ENCODE results near the gene GXYLT1. TPM values are rescaled to one million over a fixed set of nuclear protein-coding genes. Genes with fewer than 3 reads are reported as not detected.

The GXYLT1 gene
- total and polyA plus RNA-seq, 9 of the 15 experiments (the other 6 are each of a cell fraction or from before 2014, with no cell fraction given), result 1.4 to 9.3 (median 5.5) TPM

- TF ChIP-seq YY1 (IDR thresholded peaks at IDR 0.05; ENCODE audit: borderline replicate concordance in 1 of 3, control insufficient read depth in 1 of 3, extremely low read depth in 1 of 3, insufficient read depth in 3 of 3, insufficient read length in 1 of 3, insufficient replicate concordance in 2 of 3, low read depth in 1 of 3, low read length in 2 of 3) (no peak), FOXP4 (CRISPR knock-in tag; IDR thresholded peaks at IDR 0.05; ENCODE audit: borderline replicate concordance) (no peak), GTF2E2 (tag; IDR thresholded peaks at IDR 0.05) (no peak)
These were observed 88.5 kb downstream of the GXYLT1 start (continued) for GRCh38 chr12:42056130-42056529.

- no peak for FAIRE-seq
- Histone ChIP-seq H3K9ac (ENCODE audit: insufficient read depth in 1 of 2, low read depth in 2 of 2, low read length in 2 of 2) (no peak overlapping the region), H3K4me2 (ENCODE audit: insufficient read depth, low read length) (no peak overlapping the region), H3K4me3 (no peak overlapping the region), H4K20me1 (replicated peaks; ENCODE audit: control insufficient read depth, insufficient read depth, low read length) (no peaks in the 10 kb centered on the region), H3K27me3 (ENCODE audit: control insufficient read depth in 2 of 2, insufficient read depth in 2 of 2, low read length in 2 of 2) (no peaks in the 10 kb centered on the region; a peak in 1 of 5 replicates), H3K4me1 (replicated peaks in 1 of 2; ENCODE audit: control insufficient read depth in 2 of 2, insufficient read depth in 2 of 2, low read length in 2 of 2) (no peaks in the 10 kb centered on the region), H3K79me2 (ENCODE audit: control insufficient read depth, insufficient read depth, low read length) (no peaks in the 10 kb centered on the region), H3K27ac (ENCODE audit: extremely low read depth, low read depth, low read length) (no peak overlapping the region), H3K9me3 (replicated peaks; ENCODE audit: control insufficient read depth, insufficient read depth, low read depth, low read length) (no peaks in the 10 kb centered on the region), H3K36me3 (ENCODE audit: control insufficient read depth, insufficient read depth, low read length) (no peaks in the 10 kb centered on the region), H3K9me1 (ENCODE audit: control insufficient read depth, insufficient read depth, low read length) (no peaks in the 10 kb centered on the region), H2AFZ (ENCODE audit: low read depth, low read length) (no peak overlapping the region)
- DNase-seq (ENCODE audit: extremely low read depth in 1 of 4, low spot score in 3 of 4), result no peak
- in situ Hi-C loops (cut with MboI) (no loop called here), intact Hi-C loops (cut with micrococcal nuclease) (no loop called here)
- no peak for ATAC-seq
- POLR2A ChIA-PET, result no interaction called here
- CTCF ChIA-PET (ENCODE audit: low intra/inter-chr PET ratio), result no interaction called here
- WGBS (ENCODE audit: insufficient coverage, low coverage, missing lambda C conversion rate), result 0% methylated on average over 2 of the region's 2 CpGs
- no TSS peak for BruUV-seq (replicated peaks)
- TF ChIP-seq TCF15 (CRISPR knock-in tag; IDR thresholded peaks at IDR 0.05) (no peak), DNMT1 (IDR thresholded peaks at IDR 0.05) (no peak), FOXP4 (CRISPR knock-in tag; IDR thresholded peaks at IDR 0.05; ENCODE audit: borderline replicate concordance) (no peak), NKRF (IDR thresholded peaks at IDR 0.05; ENCODE audit: borderline replicate concordance) (no peak), NCOA1 (IDR thresholded peaks at IDR 0.05; ENCODE audit: low read depth) (no peak), SREBF2 (CRISPR knock-in tag; IDR thresholded peaks at IDR 0.05) (no peak), SETDB1 (IDR thresholded peaks at IDR 0.05; ENCODE audit: low read length) (no peak), ZNF3 (CRISPR knock-in tag; IDR thresholded peaks at IDR 0.05) (no peak), HDAC1 (IDR thresholded peaks at IDR 0.05) (no peak), ETV1 (tag; conservative IDR thresholded peaks at IDR 0.05; ENCODE audit: low read depth) (no peak), SRSF1 (IDR thresholded peaks at IDR 0.05; ENCODE audit: low read depth, low read length) (no peak), ZNF316 (IDR thresholded peaks at IDR 0.05) (no peak), RBM14 (IDR thresholded peaks at IDR 0.05; ENCODE audit: borderline replicate concordance, insufficient read depth, low read depth, low read length) (no peak)
These were observed 91.2 kb downstream of the GXYLT1 start for GRCh38 chr12:42053456-42053855.
